ENCODE data around the gene DACT2. TPM values are rescaled to one million over a fixed set of nuclear protein-coding genes. Genes with fewer than 3 reads are reported as not detected.

DACT2 gene
- total and polyA plus RNA-seq, 2 of the 8 experiments (the other 6 are each of a cell fraction or from before 2014, with no cell fraction given): 2.9 to 3.1 TPM

GRCh38 chr6:168307015-168307694, 12.4 kb downstream of the DACT2 start (continued):
- TF ChIP-seq CHD7 (IDR thresholded peaks at IDR 0.05; ENCODE audit: insufficient replicate concordance, low read length) (no peak), TEAD4 (IDR thresholded peaks at IDR 0.05; ENCODE audit: low read depth, low read length) (no peak), YY1 (IDR thresholded peaks at IDR 0.05; ENCODE audit: low read depth, low read length) (no peak), RBBP5 (IDR thresholded peaks at IDR 0.05; ENCODE audit: borderline replicate concordance, low read depth, low read length) (no peak), JUND (IDR thresholded peaks at IDR 0.05; ENCODE audit: low read length) (no peak), SIRT6 (IDR thresholded peaks at IDR 0.05; ENCODE audit: low read length) (no peak), CBX8 (IDR thresholded peaks at IDR 0.05; ENCODE audit: borderline replicate concordance, low read depth, low read length) (no peak)
